ENCODE results near the gene APOBR. TPM values are rescaled to one million over a fixed set of nuclear protein-coding genes. Genes with fewer than 3 reads are reported as not detected.
A peak's percentile ranks its signal among the peaks of the same experiment; 100 is the strongest.

APOBR gene
- total and polyA plus RNA-seq, 9 of the 15 experiments (the other 6 are each of a cell fraction or from before 2014, with no cell fraction given): 0.08 to 6.1 (median 2.8) TPM; not detected in 1

DNA sequence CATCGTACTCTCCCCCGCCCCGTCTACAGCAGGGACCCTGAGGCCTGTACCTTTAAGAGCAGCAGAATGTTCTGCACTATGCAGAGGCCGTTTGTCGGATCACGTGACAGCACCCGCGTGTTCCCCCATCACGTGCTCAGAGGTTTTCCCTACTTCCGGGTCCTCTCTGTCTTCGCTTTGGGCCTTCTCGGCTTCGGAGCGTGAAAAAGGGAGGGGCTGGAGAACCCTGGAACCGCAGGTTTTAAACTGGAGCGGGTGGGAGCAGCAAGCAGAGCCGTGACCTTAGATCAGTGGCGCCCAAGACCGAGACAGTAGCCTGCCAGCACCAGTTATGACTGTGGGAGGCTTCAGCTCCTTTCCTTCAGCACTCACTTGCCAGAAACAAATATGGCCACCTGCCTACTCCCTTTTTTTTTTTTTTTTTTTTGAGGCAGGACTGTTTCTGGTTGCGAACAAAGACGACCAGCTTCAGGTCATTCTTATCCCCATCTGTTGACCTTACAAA, 2.4 kb upstream of the APOBR start, which contains the start of gene CLN3 (continued):
- TF ChIP-seq HNRNPUL1 (IDR thresholded peaks at IDR 0.05; ENCODE audit: low read length): no peak
- TF ChIP-seq, protein P1, sequence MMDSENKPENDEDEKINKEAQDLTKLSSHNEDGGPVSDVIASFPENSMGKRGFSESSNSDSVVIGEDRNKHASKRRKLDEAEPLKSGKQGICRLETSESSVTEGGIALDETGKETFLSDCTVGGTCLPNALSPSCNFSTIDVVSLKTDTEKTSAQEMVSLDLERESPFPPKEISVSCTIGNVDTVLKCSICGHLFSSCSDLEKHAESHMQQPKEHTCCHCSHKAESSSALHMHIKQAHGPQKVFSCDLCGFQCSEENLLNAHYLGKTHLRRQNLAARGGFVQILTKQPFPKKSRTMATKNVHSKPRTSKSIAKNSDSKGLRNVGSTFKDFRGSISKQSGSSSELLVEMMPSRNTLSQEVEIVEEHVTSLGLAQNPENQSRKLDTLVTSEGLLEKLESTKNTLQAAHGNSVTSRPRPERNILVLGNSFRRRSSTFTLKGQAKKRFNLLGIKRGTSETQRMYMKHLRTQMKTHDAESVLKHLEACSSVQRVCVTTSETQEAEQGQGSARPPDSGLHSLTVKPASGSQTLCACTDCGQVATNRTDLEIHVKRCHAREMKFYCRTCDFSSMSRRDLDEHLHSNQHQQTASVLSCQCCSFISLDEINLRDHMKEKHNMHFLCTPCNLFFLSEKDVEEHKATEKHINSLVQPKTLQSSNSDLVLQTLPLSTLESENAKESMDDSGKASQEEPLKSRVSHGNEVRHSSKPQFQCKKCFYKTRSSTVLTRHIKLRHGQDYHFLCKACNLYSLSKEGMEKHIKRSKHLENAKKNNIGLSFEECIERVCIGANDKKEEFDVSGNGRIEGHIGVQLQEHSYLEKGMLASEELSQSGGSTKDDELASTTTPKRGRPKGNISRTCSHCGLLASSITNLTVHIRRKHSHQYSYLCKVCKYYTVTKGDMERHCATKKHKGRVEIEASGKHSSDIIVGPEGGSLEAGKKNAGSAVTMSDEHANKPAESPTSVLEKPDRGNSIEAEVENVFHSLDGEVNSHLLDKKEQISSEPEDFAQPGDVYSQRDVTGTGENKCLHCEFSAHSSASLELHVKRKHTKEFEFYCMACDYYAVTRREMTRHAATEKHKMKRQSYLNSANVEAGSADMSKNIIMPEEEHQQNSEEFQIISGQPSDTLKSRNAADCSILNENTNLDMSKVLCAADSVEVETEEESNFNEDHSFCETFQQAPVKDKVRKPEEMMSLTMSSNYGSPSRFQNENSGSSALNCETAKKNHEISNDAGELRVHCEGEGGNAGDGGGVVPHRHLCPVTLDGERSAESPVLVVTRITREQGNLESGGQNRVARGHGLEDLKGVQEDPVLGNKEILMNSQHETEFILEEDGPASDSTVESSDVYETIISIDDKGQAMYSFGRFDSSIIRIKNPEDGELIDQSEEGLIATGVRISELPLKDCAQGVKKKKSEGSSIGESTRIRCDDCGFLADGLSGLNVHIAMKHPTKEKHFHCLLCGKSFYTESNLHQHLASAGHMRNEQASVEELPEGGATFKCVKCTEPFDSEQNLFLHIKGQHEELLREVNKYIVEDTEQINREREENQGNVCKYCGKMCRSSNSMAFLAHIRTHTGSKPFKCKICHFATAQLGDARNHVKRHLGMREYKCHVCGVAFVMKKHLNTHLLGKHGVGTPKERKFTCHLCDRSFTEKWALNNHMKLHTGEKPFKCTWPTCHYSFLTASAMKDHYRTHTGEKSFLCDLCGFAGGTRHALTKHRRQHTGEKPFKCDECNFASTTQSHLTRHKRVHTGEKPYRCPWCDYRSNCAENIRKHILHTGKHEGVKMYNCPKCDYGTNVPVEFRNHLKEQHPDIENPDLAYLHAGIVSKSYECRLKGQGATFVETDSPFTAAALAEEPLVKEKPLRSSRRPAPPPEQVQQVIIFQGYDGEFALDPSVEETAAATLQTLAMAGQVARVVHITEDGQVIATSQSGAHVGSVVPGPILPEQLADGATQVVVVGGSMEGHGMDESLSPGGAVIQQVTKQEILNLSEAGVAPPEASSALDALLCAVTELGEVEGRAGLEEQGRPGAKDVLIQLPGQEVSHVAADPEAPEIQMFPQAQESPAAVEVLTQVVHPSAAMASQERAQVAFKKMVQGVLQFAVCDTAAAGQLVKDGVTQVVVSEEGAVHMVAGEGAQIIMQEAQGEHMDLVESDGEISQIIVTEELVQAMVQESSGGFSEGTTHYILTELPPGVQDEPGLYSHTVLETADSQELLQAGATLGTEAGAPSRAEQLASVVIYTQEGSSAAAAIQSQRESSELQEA (IDR thresholded peaks at IDR 0.05; ENCODE audit: low read depth): no peak
- TF ChIP-seq C11orf30 (IDR thresholded peaks at IDR 0.05; ENCODE audit: low read depth): peak; percentile 90
- TF ChIP-seq TAF7 (tag; IDR thresholded peaks at IDR 0.05): peak; percentile 58; the same call in 1 of the 2 replicates
- no peak for TF ChIP-seq NR4A1 (CRISPR knock-in tag; IDR thresholded peaks at IDR 0.05)
- peak; percentile 77 for TF ChIP-seq NR4A1 (tag; IDR thresholded peaks at IDR 0.05)
- TF ChIP-seq HLTF (IDR thresholded peaks at IDR 0.05): no peak
- TF ChIP-seq HDAC6 (IDR thresholded peaks at IDR 0.05; ENCODE audit: low read depth, low read length): no peak
- TF ChIP-seq JUN (IDR thresholded peaks at IDR 0.05; ENCODE audit: borderline replicate concordance, low read depth, low read length): peak; percentile 10; the same call in 1 of the 2 replicates
- 0 out of 2 replicates have a peak, but pooled peaks have one; percentile 27 for TF ChIP-seq JUN (CRISPR knock-in tag; IDR thresholded peaks at IDR 0.05; ENCODE audit: borderline replicate concordance)
- peak in 1 of 2 experiments; percentile 90; a peak in 1 of 4 replicates for TF ChIP-seq KDM4B (IDR thresholded peaks at IDR 0.05; ENCODE audit: borderline replicate concordance in 2 of 2, low read depth in 1 of 2)
- TF ChIP-seq HDAC2 (IDR thresholded peaks at IDR 0.05): no peak; the same call in 1 of the 2 replicates
- TF ChIP-seq, protein P2, sequence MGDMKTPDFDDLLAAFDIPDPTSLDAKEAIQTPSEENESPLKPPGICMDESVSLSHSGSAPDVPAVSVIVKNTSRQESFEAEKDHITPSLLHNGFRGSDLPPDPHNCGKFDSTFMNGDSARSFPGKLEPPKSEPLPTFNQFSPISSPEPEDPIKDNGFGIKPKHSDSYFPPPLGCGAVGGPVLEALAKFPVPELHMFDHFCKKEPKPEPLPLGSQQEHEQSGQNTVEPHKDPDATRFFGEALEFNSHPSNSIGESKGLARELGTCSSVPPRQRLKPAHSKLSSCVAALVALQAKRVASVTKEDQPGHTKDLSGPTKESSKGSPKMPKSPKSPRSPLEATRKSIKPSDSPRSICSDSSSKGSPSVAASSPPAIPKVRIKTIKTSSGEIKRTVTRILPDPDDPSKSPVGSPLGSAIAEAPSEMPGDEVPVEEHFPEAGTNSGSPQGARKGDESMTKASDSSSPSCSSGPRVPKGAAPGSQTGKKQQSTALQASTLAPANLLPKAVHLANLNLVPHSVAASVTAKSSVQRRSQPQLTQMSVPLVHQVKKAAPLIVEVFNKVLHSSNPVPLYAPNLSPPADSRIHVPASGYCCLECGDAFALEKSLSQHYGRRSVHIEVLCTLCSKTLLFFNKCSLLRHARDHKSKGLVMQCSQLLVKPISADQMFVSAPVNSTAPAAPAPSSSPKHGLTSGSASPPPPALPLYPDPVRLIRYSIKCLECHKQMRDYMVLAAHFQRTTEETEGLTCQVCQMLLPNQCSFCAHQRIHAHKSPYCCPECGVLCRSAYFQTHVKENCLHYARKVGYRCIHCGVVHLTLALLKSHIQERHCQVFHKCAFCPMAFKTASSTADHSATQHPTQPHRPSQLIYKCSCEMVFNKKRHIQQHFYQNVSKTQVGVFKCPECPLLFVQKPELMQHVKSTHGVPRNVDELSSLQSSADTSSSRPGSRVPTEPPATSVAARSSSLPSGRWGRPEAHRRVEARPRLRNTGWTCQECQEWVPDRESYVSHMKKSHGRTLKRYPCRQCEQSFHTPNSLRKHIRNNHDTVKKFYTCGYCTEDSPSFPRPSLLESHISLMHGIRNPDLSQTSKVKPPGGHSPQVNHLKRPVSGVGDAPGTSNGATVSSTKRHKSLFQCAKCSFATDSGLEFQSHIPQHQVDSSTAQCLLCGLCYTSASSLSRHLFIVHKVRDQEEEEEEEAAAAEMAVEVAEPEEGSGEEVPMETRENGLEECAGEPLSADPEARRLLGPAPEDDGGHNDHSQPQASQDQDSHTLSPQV (IDR thresholded peaks at IDR 0.05): no peak
- no peak for TF ChIP-seq POLR3A (IDR thresholded peaks at IDR 0.05; ENCODE audit: borderline replicate concordance, extremely low read depth, insufficient read depth, insufficient read length)
- TF ChIP-seq ZNF217 (CRISPR knock-in tag; IDR thresholded peaks at IDR 0.05): no peak
- TF ChIP-seq SMARCC2 (IDR thresholded peaks at IDR 0.05; ENCODE audit: low read depth): no peak
- no peak for TF ChIP-seq NFIX (CRISPR knock-in tag; IDR thresholded peaks at IDR 0.05; ENCODE audit: low read depth)
